GM19025 (cell line): ENCODE results near the gene FZD1.

Source experiments
- ATAC-seq: cut with Tn5 transposase; IDR thresholded peaks from one replicate; pipeline ENCODE4 v1.9.1; 2021; ENCODE audit warnings: mild to moderate bottlenecking, low read depth, moderate library complexity; ENCODE audit not compliant: unreplicated experiment

FZD1 gene

GRCh38 chr7:91264046-91264923, at the start of gene FZD1:
Gene FZD1 (plus strand): TSS chr7:91264433. CDS start chr7:91264881, 448 bp downstream.
- peak; percentile 89 for ATAC-seq

DNA sequence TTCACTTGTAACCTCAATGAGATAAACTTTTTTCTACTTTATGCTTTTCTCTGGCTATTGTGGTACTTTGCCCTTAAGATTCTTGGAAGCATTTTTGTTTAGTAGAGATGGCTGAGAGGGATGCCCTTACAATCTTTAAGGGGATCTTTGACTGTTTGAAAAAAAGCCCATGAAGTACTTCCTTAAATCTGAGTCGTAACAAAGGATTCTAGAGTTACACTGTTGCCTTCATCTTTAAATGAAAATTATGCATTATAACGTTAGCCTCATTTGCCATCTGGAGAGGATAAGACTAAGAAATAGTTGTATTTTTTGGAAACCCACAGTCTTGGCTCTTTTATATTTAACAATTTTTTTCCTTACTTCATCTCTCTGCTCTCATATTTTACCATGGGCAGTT, 37.8 kb upstream of the FZD1 start:
- ATAC-seq, result no peak

DNA sequence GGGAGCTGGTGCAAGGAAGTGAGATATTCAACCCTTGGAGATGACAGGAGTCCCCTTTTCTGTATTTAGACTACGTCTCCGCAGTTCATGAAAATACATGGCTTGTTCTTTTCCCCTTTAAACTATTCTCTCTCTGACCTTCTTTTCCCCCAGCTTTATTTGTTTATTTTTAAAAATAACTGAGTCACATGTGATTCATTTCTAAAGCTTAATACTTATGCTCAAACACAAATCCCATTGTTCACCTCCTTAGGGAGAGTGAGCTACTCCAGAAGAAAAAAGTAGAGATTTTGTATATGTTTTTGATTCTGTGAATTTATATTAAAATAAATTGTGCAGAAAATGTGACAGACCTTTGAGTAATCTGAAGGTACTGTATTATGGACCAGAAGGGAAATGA, 35.9 kb upstream of the FZD1 start:
- no peak for ATAC-seq

DNA sequence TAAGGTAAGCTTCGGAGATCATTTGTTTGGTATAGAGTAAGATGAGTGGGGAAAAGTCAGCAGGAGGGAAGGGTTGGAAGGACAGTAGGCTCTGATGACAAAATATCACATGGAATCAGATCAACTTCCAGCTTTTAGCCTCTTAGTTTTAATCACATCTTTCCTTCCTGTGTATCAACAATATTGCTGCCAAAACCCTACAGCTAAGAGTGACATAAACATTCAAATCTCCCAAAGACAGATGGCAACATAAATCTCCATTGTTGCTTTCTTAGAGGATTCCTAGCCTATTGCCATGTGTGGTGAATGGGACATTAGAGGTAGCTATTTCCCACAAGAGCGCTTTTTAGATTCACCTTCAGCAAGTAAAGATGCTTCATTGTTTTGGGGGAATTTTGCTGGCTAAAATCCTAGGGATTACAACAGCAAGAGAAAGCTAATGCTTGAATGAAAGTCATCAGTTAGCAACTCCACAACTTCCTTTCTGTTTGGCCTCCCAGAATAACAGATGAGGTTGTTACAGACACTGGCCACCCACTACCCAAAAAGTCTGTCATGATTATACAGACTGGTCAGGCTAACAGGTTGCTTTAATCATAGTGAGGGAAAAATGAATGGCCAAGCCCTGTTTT, 35.2 kb upstream of the FZD1 start:
- ATAC-seq, result no peak

DNA sequence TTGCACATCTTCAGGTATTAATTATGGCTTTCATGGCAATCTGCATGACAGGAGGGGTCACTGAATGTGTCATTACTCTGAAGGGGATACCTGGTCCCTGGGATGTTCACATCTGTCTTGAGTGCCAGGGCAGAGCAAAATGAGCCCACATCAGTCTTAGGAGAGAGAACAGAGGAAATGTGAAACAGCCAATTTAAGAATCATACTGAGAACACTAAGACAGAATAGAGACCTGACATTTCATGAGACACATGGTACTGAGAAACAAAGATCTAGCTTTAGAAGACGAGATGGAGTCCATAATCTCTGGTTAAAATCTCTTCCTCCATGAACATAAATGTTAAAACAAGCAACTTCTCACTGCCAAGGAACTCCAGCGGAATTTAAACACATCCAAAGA, 34.1 kb upstream of the FZD1 start:
- ATAC-seq, result no peak

- ATAC-seq, result no peak
These were observed 33.7 kb upstream of the FZD1 start for GRCh38 chr7:91230503-91230902.

DNA sequence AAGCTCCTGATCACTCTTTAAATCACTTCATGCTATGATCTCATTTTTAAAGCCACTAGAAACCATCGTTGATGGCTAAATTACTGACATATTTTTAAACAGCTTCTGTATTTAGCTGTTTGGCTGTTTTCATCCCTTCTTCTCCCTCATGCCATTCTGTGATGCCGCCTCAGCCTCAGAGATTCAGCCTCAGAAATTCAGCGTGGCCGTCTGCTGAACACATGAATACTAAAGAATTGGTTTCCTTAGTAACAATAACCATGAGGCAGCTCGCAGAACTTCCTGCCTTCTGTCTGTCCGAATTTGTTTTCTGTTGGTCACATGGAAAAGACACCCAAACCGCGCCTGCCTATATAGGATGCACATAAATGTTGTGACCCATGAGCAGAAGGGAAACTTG, 31.0 kb upstream of the FZD1 start:
- no peak for ATAC-seq

- no peak for ATAC-seq
These were observed 28.9 kb upstream of the FZD1 start for GRCh38 chr7:91235211-91235832.

GRCh38 chr7:91239171-91239604, 25.0 kb upstream of the FZD1 start:
- no peak for ATAC-seq

GRCh38 chr7:91239772-91240171, 24.5 kb upstream of the FZD1 start:
- ATAC-seq, result no peak

GRCh38 chr7:91240376-91240941, 23.8 kb upstream of the FZD1 start:
- no peak for ATAC-seq

GRCh38 chr7:91242097-91242844, 22.0 kb upstream of the FZD1 start:
- ATAC-seq, result no peak

GRCh38 chr7:91243591-91244301, 20.5 kb upstream of the FZD1 start:
- ATAC-seq, result no peak

GRCh38 chr7:91247500-91247899, 16.7 kb upstream of the FZD1 start:
- no peak for ATAC-seq

DNA sequence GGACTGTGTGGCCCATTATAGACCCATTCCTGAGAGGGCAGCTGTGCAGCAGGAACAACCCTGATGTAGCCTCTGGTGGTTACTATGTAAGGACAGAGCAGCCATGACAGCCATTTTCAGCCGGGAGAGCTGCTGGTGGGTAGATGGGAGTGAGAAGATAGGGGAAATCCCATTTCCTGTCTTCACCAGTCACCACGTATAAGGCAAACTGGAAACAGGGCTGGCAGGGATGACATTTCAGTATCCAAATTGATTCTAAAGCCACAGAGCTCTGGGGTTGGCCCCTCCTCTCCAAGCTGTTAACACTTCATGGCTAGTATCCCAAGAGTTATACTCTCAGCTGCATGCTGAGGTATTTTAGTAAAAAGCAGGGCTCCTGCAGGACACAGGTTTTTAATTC, 15.2 kb upstream of the FZD1 start:
- ATAC-seq, result no peak

DNA sequence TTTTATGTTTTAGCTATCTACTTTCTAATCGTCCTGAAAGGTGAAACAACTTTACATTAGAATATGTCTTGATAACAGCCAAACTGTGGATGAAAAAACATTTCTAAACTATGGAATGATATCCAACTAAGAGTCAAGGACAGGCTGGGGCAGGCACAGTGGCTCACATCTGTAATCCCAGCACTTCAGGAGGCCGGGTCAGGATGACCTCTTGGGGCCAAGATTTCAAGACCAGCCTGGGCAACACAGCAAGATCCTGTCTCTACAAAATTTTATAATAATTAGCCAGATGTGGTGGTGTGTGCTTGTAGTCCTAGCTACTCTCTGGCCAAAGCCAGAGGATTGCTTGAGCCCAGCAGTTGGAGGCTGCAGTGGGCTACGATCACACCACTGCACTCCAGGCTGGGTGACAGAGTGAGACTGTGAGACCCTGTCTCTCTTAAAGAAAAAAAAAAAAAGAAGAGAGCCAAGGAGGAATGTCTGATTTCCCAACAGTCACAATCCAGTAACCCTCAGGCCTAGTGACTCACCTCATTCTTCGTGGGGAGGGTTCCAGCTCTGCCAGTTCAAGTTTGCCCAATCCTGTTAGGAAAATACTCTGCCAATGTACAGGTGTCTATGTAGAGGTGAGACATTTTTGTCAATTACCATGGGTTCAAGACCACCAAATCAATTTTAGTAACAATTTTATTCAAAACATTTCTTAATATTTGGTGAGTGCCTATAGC, 14.6 kb upstream of the FZD1 start:
- no peak for ATAC-seq

GRCh38 chr7:91250706-91251105, 13.5 kb upstream of the FZD1 start:
- no peak for ATAC-seq

- ATAC-seq, result no peak
These were observed 12.4 kb upstream of the FZD1 start for GRCh38 chr7:91251877-91252276.

DNA sequence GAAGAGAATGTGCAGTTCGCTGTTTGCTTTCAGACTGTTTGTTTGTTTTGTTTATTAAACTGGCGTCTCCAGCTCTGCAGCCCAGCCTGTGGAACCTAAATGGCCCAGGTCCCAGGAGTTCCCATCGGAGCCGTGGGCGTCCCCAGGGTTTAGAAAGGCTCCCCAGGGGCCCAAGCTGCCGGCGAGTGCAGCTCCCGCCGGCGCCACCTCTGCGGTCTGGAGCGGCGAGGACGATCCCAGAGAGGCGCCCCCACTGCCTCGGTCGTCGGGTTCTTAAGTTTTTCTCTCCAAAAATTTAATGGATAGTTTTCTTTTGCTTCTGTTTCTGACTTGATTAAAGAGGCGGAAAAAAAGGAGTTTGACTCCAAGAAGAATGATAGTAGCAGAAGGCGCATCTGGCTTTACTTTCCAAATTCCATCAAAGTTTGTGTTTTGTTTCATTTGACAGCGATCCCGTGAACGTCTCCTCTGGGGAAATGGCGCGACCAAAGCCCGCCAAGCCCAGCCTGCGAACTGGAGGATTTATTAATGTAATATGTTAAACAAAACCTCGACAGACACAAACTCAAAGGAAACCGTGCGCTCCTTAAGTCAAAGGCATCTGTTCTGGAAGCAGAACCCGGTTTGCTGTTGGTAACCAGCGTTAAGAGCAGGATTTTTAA, 718 bp upstream of the FZD1 start:
- ATAC-seq, result no peak
